Stimulated activated CD8-positive, alpha-beta memory T cell treated with anti-CD3 and anti-CD28 coated beads, Interleukin-7, amount 100 ng/mL, for 4 hours (primary cell): ENCODE data around the gene ACBD6.

Source experiments
- DNase-seq, 2 donors: peaks; one replicate each; pipeline ENCODE4 v3.0.0-alpha.2; 2020; ENCODE audit warnings: low read depth in 2 of 2

ACBD6 gene

DNA sequence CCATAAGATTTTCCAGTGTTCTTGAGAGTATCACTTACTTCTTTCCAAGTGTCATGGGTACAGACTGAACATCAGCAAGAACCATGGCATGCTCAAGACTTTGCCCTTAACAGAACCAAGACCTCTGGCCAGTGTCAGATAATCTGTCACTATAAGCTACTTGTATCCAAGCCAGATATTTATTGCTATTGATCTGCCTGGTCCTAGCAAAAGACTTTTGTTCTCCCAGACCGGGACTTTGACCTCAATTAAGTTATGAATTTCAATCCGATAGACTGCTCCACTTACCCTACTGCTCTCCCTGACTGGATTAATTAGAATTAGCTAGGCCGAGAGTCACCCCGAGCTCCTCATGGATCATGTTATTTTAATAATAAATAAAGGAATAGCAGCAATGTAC is 129.6 kb downstream of the ACBD6 start:
- DNase-seq: no peak

DNA sequence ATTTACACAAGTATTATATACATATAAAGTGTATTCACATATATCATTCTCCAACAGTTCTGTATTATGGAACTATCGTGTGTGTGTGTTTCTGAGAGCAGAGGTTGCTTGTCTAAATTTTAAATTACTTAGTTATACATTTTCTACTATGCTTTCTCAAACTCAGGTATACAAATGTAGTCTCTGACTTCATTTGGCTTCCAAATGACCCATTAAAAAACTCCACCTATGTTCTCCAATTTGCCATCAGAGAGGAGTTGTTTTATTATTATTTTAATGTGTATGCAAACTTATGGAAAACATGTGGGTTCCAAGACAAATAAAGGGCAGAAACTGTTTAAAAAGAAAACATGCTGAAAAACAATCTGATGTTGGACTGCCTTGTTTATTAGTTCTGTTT is 131.8 kb downstream of the ACBD6 start:
- DNase-seq: no peak

DNA sequence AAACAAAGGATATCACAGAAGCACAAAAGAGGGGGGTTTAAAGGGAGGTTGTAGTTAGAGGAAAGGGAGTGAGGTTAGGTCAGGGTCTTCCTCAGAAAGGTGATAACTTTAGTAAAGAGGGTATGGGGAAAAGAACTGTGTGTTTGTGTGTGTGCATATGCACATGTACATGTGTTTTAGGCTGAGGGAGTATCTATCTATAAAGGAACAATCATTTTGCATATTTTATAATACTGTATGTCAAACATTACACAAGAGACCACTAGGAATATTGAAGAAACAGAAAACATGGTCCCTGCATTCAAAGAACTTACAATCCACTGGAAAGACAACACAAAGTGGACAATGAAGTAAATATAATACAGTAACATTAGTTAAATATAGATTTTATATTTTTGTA is 132.2 kb downstream of the ACBD6 start:
- DNase-seq: no peak

DNA sequence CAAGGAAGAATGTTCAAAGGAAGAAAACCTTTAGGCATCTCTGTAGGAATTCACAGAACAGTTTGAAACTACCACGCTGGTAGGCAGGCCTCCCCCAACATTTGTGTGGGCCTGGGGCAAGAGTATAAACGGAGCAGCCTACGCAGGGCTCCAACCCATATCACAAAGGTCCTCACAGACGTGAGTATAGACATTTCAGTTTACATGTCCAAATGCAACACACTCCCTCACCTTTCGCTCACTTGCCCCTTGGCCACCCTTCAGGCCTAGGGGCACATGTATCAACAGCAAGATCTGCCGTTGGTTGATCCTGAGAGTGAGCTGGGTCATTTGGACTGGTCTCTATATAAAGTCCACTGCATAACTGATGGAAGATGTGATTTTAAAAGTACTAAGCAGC is 133.3 kb downstream of the ACBD6 start:
- DNase-seq: no peak

DNA sequence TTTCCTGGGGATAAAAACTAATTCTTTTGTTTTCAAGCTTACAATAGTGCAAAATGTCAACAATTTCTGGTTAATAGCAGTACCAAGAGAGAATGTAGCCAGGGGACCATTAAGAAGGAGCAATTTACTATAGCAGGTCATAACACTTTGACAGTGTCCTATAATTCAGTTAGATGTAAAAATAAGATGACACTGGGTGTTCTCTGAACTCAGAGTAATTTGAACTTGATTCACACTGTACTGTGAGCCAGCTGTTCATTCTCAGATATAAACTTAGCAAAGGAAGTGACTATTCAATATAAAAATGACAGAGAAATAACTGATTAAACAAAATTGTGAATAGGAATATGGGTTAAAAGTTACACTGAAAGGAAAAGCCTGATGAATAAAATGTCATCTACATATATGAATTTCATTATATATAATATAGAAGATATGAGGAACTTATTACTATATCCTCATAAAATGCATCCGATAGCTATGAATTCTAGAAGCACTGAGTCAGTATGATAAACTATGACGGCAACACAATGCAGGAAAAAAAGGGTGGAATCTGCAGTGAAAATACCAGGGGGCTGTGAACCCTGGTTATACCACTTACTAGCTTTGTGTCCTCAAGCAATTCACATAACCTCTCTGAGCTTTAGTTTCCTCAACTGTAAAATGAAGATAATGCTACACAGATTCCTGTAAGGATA is 135.9 kb downstream of the ACBD6 start:
- no peak for DNase-seq

DNA sequence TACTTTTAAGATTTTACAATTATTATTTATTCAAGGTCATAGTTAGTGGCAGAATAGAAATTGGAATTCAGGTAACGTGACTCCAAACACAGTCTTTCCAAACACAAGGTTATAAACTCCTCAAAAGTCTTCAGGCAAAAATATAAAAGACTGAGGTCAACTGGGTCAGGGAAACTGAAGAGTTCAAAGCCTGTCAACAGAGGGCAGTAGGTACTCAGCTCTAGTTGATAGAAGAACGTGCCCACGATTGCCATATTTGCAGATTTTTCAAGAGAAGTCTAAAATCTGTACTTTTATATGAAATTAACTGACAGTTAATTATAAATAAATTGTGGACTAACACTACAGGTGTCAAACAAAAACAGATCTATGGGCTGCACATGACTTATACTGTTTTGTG is 137.3 kb downstream of the ACBD6 start:
- no peak for DNase-seq

DNA sequence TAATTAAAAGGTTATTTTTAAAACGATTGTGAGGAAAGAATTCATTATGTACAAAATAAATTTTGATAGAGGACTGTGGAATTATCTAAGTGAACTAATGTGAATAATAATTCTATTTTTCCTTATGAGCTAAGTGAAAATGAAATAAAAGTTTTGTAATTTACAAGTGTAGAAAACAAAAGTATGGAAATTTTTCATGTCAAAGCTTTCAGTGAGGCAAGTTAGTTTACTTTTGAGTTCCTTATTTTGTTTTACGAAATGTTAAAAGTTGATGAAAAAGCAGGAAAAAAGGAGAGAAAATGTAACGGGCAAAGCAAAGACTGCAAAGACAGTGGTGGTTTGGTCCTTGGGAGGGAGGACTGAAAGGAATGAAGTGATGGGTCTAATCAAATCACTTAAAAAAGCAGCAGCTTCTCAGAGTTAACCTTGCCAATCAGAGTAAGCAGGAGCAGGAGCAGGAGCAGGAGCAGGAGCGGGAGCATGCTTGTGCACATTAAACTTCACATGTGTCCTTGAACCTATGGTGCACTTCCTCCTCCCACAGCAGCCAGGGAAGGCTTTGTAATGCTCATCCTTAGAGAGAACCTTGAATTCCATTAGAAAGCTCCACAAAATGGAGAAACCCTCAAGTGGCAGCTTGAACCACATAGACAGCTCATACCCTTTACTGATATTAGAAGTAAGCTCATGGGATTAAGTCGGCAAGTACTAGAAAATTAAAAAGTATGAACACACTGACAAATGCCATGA is 139.0 kb downstream of the ACBD6 start:
- no peak for DNase-seq

DNA sequence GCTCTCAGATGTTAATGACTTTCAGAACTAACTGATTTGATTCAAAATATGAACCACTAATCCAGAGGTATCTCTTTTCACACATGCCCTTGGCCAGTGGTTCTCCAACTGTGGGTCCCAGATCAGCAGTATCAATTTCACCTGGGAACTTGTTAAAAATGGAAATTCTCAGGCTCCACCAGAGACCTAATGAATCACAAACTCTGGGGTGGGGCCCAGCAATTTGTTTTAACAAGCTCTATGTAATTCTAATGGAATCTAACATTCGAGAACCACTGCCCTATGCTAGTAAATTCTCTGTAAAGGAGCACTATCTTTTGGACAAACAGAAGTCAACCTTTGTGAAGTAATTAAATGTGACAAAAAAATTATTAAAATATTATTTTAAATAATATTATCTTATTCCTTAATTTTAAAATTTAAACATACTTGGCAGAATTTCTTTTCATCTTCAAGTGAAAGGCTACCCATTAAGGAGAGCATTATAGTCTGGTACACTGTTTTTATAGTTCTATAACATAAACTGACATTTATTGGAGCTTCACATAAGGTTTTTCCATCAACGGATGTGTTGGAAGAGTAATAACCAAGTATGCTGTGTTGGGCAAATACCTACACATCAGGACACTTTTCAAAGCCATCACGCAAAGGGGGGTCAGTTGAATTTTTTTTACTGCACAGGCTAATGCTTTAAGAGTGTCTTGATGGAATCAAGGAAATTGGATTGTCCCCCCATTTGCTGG is 141.9 kb downstream of the ACBD6 start:
- no peak for DNase-seq

DNA sequence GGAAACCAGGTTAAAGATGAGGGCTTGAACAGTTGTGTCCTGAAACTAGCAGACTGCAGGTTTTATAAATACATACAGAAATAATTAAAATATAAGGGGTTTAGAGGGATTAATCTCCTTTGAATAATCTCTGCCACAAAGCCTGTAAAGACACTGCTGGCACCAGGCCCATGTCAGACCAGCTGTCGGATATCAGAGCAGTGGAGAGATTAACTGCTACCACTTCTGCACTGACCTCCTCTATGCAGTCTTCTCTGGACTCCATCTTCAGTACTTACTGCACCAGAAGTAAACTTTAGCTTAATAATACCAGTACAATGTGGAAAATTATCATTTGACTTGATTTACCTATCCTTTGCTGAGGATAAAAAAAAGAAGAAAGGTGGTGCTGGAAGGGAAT is 143.7 kb downstream of the ACBD6 start:
- no peak for DNase-seq

DNA sequence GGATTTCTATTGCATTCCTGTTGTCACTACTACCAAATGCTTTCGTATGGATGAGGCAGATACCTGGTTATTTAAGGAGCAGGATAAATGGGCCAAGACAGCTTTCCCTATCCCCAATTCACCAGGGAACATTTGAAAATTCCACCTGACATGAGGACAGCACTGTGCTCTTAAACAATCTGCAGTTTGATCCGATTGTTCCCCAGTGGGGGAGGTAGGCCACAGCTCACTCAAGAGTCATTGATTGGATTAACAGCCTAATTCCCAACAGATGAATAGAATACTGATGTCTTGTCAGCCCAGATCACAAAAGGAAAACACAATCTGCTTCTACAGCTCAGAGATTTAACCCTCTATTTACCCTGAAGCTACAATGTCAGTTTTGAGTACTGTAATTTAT is 148.4 kb downstream of the ACBD6 start:
- DNase-seq: no peak

DNA sequence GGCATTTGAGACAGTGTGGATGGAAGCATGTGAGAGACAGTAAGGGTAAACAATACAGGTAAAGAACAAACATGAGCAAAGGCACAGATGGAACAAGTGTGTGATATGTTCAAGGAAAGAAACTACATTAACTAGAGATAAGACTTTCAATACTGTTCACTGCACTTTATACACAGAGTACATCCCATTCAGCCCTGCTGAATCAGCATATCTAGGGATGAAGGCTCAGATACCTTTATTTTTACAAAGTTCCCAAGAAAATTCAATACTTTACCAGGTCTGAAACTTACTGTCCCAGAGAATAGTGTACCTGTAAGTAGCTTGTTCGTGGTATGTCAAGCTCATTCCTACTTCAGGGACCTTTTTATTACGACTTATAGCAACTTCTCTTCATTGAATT is 149.8 kb downstream of the ACBD6 start:
- no peak for DNase-seq

DNA sequence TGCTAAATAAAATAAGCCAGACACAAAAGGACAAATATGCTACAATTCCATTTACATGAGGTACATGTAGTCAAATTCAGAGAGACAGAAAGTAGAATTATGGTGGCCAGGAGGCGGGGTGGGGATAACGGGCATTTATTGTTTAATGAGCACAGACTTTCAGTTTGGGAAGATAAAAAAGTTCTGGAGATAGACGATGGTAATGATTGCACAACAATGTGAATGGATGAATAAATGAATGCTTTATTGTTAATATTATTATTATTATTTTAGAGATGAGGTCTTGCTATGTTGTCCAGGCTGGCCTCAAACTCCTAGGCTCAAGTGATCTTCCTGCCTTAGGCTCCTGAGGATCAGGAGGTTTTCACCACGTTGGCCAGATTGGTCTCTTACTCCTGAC is 150.4 kb downstream of the ACBD6 start:
- DNase-seq: no peak

DNA sequence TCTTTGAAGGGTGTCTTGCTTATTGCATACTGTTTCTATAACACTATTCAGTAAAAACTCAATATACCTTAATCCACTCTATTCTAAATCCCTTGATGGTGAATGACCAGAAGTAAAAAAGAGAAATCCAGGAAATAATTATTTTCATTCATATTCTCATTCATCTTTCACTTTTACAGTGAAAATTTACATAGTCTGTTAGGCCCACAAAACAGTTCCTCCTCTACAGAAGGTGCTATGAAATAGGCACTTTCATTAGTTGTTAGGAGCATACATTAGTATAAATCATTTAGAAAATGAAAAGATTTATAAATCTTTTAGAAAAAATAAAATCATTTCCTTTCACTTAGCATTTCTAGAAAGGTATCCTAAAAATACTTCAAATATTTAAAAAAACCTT is 157.2 kb downstream of the ACBD6 start:
- no peak for DNase-seq

DNA sequence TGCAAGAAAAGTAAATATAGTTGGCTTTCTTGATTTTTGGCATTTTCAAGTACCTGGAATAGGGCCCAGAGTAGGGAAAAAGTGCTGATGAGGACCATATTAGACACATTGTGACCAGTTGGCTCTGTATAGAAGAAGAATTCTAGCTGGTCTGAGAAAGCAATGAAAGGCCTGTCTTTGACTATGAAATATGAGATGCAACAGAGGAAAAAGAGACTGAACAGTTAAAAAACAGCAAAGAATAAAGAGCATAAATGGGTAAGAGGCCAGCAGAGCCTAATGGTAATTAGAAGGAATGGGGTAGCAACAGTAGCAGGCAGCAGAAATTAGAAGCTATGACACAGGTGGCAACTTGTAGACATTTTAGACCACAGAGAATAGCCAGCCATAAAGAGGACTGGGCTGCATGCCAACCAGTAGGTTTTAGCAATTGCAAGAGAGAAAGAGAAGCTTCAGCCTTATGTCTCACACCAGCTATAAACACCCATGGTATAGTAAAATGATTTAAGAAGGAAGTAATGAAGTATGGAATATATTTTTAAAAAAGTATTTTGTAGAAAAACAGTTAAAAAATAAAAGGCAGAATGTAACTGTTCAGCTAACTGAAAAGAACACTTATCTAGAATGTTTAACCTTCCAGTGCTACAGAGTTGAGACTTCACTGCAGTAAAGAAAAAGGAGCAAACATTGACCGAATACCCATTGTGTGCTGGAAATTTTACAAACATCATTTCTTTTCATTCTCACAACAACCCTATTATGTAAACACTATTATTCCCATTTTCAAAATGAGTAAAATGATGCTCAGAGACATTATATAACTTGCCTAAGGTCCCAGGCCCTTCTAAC is 158.2 kb downstream of the ACBD6 start:
- DNase-seq: no peak

DNA sequence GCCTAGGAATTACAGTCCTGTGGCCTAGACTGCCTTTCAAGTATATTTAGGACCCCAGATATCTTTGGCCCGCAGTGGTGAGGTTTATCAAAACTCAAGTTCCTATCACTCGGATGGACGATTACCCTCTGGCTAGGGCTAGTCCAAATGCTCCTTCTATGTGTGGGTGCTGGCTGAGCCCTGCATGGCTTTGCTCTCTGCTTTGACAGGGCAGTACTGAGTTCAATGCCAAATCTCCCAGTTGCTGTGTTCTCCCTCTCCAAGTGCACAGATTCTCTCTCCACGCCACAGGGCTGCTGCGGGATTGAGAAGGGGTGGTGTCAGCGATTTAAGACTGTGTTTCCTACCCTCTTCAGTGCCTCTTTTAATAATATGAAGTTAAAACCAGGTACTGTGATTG is 175.3 kb downstream of the ACBD6 start:
- no peak for DNase-seq

DNA sequence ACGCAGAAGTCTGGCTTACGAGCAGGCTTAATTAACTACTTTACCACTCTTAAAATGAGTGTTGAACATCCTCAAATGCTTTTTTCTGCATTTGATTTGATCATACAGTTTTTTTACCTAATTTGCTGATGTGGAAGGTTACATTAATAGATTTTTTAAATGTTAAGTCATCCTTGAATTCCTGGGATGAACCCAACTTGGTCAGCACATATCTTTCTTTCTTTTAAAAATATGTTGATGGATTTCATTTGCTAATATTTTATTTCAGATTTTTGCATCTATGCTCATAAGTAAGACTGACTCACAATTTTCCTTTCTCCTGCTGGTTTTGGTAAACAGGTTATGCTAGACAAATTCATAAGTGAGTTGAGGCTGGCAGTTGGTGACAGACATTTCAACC is 189.5 kb downstream of the ACBD6 start:
- no peak for DNase-seq

DNA sequence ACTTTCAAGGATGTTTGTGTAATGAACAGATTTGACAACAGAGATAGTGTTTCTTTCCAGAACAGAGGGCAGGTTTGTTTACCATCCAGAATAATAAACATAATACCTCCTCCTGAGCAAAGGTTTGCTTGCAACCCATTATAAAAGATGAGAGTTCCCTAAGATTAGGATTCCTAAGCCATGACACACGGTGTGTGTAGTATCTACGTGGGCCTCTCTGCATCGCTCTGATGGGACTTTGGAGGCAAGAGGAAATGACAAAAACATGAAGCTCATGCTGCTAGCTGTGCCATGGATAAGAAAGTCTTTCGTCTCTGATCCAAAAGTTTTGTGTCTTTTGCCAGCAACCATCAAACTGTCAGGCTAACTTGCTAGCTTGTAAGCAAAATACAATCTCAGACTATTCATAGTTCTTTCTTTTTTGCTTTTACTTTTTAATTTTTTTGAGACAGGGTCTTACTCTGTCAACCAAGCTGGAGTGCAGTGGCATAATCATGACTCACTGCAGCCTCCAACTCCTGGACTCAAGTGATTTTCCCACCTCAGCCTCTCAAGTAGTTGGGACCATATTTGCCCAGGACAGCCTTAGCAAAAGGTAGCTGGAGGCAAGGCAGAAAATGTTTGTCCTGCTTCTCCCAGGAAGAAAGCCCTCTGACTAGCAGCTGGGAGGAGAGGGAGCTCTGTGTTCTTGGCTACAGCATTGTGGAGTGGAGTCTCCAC is 191.2 kb downstream of the ACBD6 start:
- no peak for DNase-seq

DNA sequence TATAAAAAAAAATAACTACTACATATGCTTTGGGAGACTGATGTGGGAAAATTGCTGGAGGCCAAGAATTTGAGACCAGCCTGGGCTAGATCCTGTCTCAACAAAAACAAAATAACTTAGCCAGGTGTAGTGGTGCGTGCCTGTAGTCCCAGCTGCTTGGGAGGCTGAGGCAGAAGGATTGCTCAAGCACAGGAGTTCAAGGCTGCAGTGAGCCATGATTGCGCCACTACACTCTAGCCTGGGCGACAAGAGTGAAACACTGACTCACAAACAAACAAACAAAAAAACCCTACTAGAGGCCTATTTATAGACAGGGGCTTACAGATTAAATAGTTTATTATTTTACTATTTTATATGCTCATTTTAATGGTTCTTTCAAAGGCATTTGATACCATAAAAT is 192.3 kb downstream of the ACBD6 start:
- no peak for DNase-seq

DNA sequence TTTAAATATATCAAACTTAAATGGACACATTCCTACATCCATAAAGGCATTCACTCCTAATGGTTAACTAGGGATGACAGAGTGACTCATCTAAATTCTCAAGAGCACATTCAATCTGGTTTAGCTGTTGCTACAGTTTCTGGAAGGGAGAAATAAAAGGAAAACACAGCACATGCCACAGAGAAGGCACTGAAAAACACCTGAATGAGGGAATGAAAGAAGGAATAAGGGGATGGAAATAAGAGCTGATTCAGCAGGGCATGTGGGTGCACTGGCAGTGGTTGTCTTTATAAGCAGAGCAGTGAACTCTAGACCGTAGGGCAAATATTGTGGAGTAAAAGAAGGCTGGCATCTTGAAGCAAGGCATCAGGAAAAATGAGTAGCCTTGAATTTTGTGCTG is 193.0 kb downstream of the ACBD6 start:
- no peak for DNase-seq

DNA sequence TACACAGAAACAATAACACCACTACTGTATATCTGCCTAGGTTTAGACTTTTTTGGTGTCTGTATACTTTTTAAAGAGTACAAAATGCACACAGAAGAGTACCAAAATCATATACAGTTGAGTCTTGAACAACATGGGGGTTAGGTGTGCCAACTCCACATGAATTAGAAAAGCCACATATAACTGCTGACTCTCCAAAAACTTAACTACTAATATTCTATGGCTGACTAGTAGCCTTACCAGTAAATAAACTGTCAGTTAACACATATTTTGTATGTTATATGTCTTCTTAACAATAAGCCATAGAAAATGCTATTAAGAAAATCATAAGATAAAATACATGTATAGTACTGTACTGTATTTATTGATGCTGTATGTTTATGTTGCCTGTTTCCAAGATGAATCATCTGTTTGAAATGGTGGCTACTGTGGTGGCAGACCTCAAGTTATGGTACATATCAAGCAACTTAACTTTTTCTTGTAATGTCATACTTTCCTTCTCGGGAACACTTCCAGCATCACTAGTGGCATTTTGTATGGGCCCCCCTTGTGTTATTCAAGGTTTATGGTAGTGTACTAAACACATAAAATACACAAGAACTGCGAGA is 201.1 kb downstream of the ACBD6 start:
- DNase-seq: no peak
